ENCODE results near the gene MSL1. TPM values are rescaled to one million over a fixed set of nuclear protein-coding genes. Genes with fewer than 3 reads are reported as not detected.

MSL1 gene
- total and polyA plus RNA-seq, 9 of the 15 experiments (the other 6 are each of a cell fraction or from before 2014, with no cell fraction given), result 13.8 to 120 (median 61.9) TPM

DNA sequence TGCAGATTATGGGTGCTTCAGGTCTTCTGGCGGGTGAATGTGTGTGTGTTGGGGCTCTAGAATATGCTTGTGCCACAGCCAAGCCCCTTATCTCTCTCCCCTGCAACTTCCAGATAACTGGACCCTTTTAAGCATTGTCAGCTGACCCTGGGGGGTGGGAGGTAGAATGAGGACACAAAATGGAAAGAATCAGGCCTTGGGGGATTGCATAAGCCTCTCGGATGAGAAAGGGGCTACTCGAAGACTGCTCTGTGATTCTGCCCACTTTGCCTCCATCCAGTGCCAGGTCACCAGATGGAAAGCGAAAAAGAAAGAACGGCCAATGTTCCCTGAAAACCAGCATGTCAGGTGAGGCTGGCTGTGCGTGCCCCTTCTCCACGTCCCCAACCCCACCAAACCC lies 45.2 kb upstream of the MSL1 start (continued):
- TF ChIP-seq, protein P1, sequence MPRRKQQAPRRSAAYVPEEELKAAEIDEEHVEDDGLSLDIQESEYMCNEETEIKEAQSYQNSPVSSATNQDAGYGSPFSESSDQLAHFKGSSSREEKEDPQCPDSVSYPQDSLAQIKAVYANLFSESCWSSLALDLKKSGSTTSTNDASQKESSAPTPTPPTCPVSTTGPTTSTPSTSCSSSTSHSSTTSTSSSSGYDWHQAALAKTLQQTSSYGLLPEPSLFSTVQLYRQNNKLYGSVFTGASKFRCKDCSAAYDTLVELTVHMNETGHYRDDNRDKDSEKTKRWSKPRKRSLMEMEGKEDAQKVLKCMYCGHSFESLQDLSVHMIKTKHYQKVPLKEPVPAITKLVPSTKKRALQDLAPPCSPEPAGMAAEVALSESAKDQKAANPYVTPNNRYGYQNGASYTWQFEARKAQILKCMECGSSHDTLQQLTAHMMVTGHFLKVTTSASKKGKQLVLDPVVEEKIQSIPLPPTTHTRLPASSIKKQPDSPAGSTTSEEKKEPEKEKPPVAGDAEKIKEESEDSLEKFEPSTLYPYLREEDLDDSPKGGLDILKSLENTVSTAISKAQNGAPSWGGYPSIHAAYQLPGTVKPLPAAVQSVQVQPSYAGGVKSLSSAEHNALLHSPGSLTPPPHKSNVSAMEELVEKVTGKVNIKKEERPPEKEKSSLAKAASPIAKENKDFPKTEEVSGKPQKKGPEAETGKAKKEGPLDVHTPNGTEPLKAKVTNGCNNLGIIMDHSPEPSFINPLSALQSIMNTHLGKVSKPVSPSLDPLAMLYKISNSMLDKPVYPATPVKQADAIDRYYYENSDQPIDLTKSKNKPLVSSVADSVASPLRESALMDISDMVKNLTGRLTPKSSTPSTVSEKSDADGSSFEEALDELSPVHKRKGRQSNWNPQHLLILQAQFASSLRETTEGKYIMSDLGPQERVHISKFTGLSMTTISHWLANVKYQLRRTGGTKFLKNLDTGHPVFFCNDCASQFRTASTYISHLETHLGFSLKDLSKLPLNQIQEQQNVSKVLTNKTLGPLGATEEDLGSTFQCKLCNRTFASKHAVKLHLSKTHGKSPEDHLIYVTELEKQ (CRISPR knock-in tag; IDR thresholded peaks at IDR 0.05), result no peak
- no peak for TF ChIP-seq MXD1 (CRISPR knock-in tag; IDR thresholded peaks at IDR 0.05; ENCODE audit: borderline replicate concordance, poor library complexity, severe bottlenecking)
- no peak for TF ChIP-seq THAP12 (CRISPR knock-in tag; IDR thresholded peaks at IDR 0.05)
- TF ChIP-seq HMG20B (CRISPR knock-in tag; IDR thresholded peaks at IDR 0.05), result no peak
- TF ChIP-seq ARID1B (IDR thresholded peaks at IDR 0.05), result peak; percentile 86
- no peak for TF ChIP-seq KDM5B (IDR thresholded peaks at IDR 0.05; ENCODE audit: insufficient replicate concordance, low read depth, low read length)
- TF ChIP-seq, protein P2, sequence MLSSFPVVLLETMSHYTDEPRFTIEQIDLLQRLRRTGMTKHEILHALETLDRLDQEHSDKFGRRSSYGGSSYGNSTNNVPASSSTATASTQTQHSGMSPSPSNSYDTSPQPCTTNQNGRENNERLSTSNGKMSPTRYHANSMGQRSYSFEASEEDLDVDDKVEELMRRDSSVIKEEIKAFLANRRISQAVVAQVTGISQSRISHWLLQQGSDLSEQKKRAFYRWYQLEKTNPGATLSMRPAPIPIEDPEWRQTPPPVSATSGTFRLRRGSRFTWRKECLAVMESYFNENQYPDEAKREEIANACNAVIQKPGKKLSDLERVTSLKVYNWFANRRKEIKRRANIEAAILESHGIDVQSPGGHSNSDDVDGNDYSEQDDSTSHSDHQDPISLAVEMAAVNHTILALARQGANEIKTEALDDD (IDR thresholded peaks at IDR 0.05), result no peak
- no peak for TF ChIP-seq E2F8 (IDR thresholded peaks at IDR 0.05; ENCODE audit: low read depth, partially characterized antibody)
- TF ChIP-seq, protein P3, sequence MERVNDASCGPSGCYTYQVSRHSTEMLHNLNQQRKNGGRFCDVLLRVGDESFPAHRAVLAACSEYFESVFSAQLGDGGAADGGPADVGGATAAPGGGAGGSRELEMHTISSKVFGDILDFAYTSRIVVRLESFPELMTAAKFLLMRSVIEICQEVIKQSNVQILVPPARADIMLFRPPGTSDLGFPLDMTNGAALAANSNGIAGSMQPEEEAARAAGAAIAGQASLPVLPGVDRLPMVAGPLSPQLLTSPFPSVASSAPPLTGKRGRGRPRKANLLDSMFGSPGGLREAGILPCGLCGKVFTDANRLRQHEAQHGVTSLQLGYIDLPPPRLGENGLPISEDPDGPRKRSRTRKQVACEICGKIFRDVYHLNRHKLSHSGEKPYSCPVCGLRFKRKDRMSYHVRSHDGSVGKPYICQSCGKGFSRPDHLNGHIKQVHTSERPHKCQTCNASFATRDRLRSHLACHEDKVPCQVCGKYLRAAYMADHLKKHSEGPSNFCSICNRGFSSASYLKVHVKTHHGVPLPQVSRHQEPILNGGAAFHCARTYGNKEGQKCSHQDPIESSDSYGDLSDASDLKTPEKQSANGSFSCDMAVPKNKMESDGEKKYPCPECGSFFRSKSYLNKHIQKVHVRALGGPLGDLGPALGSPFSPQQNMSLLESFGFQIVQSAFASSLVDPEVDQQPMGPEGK (CRISPR knock-in tag; IDR thresholded peaks at IDR 0.05; ENCODE audit: borderline replicate concordance), result no peak
- no peak for TF ChIP-seq RBM25 (IDR thresholded peaks at IDR 0.05; ENCODE audit: low read depth, low read length, severe bottlenecking)
- no peak for TF ChIP-seq TRIM25 (IDR thresholded peaks at IDR 0.05; ENCODE audit: borderline replicate concordance)
- TF ChIP-seq ZNF140 (CRISPR knock-in tag; IDR thresholded peaks at IDR 0.05), result no peak
